Karpas-422 (cell line): ENCODE measurements around the gene SLC8A2. TPM values are rescaled to one million over a fixed set of nuclear protein-coding genes. Genes with fewer than 3 reads are reported as not detected.

Experiments used
- DNase-seq: peaks from one replicate; pipeline ENCODE4 v3.0.0-alpha.2; 2015
- H2AFZ ChIP-seq: fragments of 200-600 bp; sonication (generic); 2 replicates; pipeline ENCODE4 v1.6.1; 2014; ENCODE audit warnings: antibody characterized with exemption, low read length, mixed read lengths
- H3K27ac ChIP-seq: fragments of 200-600 bp; sonication (generic); 2 replicates; pipeline ENCODE4 v1.5.1; 2014; ENCODE audit warnings: mild to moderate bottlenecking, low read length, moderate library complexity
- H3K27me3 ChIP-seq: fragments of 200-600 bp; sonication (generic); 2 replicates; pipeline ENCODE4 v1.6.1; 2014; ENCODE audit warnings: low read length, mixed read lengths
- H3K36me3 ChIP-seq: fragments of 200-600 bp; sonication (generic); 2 replicates; pipeline ENCODE4 v1.6.1; 2014; ENCODE audit warnings: low read length, mixed read lengths; ENCODE audit not compliant: insufficient read depth
- H3K4me1 ChIP-seq: fragments of 200-600 bp; sonication (generic); 2 replicates; pipeline ENCODE4 v1.6.1; 2014; ENCODE audit warnings: mild to moderate bottlenecking, low read length, mixed read lengths
- H3K4me2 ChIP-seq: fragments of 200-600 bp; sonication (generic); 2 replicates; pipeline ENCODE4 v1.6.1; 2014; ENCODE audit warnings: low read length, low read depth, mild to moderate bottlenecking; ENCODE audit not compliant: poor library complexity, severe bottlenecking
- H3K4me3 ChIP-seq: fragments of 200-600 bp; sonication (generic); 2 replicates; pipeline ENCODE4 v1.5.1; 2014; ENCODE audit warnings: mild to moderate bottlenecking, antibody characterized with exemption, low read length, mixed read lengths
- H3K79me2 ChIP-seq: fragments of 200-600 bp; sonication (generic); 2 replicates; pipeline ENCODE4 v1.6.1; 2014; ENCODE audit warnings: mild to moderate bottlenecking, low read length, mixed read lengths
- H3K9ac ChIP-seq: fragments of 200-600 bp; sonication (generic); 2 replicates; pipeline ENCODE4 v1.6.0; 2014; ENCODE audit warnings: low read length
- H3K9me2 ChIP-seq: fragments of 200-600 bp; sonication (generic), shearing (Covaris generic); replicated peaks from 2 replicates; pipeline ENCODE4 v1.6.0; 2014; ENCODE audit warnings: mild to moderate bottlenecking, low read length, moderate library complexity; ENCODE audit not compliant: insufficient read depth
- H3K9me3 ChIP-seq: fragments of 300-700, 200-600 bp; sonication (generic); 2 replicates; pipeline ENCODE4 v1.6.1; 2014; ENCODE audit warnings: low read length, mixed read lengths
- H4K20me1 ChIP-seq: fragments of 200-600 bp; sonication (generic); 2 replicates; pipeline ENCODE4 v1.6.1; 2014; ENCODE audit warnings: mild to moderate bottlenecking, antibody characterized with exemption, low read length, low read depth; ENCODE audit not compliant: insufficient read depth
- total RNA-seq: library from RNA; depleted of rRNA; stranded (reverse); fragments of >200 nt; shearing (Covaris generic); gene quantifications from 2 replicates; pipeline ENCODE4 v1.2.3, GENCODE V29; 2014; ENCODE audit warnings: low replicate concordance

Gene SLC8A2
- total RNA-seq, 1 experiment from 2014 or later: not detected

DNA sequence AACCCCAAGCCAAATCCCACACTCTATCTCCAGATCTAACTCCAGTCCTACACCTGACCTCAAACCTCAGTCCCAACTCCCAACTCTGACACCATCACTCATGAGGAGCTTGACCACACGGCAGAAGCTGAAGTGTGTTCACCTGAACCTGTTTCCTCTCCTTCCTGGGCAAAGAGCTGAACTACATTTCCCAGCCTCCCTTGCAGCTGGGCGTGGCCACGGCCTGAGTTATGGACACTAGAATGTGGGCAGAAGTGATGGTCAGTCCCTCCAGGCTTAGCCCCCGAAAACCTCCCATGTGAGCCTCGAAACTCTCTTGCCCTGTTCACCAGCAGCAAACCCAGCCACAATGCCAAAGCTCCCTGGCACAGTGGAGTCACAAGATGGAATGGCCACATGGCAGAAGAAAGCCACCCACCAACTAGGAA, 32.9 kb downstream of the SLC8A2 start:
- Histone ChIP-seq H3K27me3 (no peaks in the 10 kb centered on the region), H3K4me3 (no peak overlapping the region), H3K27ac (no peak overlapping the region), H3K9me2 (no peaks in the 10 kb centered on the region), H3K9ac (no peak overlapping the region), H2AFZ (no peak overlapping the region), H3K4me2 (no peak overlapping the region), H3K36me3 (no peaks in the 10 kb centered on the region), H4K20me1 (no peaks in the 10 kb centered on the region), H3K4me1 (peaks cover 7% of the 10 kb centered on the region; the same call in 1 of the 2 replicates), H3K79me2 (no peaks in the 10 kb centered on the region), H3K9me3 (no peaks in the 10 kb centered on the region)
- peak; percentile 62 for DNase-seq

DNA sequence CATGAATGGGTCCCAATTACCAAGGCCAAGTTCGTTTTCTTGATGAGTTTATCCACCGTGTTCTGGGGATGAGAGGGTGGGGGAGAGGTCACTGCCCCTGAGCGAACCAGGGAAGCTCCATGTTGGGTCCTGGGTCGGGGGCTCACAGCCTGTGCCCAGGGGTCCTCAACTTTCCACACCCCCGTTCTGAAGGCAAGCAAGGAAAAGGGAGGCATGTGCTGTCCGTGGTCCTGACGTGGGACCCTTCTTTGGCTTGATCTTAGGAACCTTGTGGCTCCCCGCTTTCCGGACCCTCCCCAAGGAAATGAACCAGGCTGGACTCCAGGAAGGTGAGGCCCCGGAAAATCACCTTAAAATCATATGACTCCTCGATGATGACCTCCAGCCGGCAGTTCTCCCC, 34.2 kb downstream of the SLC8A2 start:
- no peak overlapping the region for H3K4me3 ChIP-seq
- H2AFZ ChIP-seq: no peak overlapping the region
- no peak overlapping the region for H3K4me2 ChIP-seq
- H3K9me2 ChIP-seq: no peaks in the 10 kb centered on the region
- no peaks in the 10 kb centered on the region for H3K9me3 ChIP-seq
- no peaks in the 10 kb centered on the region for H4K20me1 ChIP-seq
- no peaks in the 10 kb centered on the region for H3K27me3 ChIP-seq
- DNase-seq: no peak
- no peak overlapping the region for H3K27ac ChIP-seq
- no peaks in the 10 kb centered on the region for H3K36me3 ChIP-seq
- peaks cover 14% of the 10 kb centered on the region for H3K4me1 ChIP-seq
- H3K79me2 ChIP-seq: no peaks in the 10 kb centered on the region
- H3K9ac ChIP-seq: no peak overlapping the region

DNA sequence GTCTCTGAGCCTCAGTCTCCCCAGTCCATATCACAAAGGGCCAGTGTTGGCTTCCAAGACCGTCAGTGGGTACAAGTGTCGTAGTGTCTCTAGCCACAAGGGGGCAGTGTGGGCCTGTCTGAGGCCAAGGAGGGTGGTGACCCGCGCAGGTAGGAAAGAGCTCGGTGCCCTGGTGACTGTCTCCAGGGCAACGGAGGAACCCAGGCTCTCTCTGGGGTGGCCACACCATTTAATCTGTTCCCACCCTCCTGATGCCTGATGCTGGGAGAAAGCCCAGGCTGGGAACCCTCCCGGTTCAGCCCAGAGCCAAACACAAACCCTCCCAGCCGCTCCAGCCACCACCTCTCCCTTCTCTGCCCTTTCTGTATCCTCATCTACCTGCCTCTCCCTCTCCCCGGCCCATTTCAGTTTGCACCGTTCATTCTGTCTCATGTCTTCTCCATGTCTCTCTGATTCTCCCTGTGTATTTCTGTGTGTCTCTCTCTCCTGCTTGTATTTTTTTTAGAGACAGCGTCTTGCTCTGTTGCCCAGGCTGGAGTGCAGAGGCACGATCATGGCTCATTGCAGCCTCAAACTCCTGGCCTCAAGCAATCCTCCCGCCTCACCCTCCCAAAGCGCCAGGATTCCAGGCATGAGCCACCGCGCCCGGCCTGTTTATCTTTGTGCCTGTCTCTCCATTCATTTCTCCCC, 34.8 kb downstream of the SLC8A2 start:
- Histone ChIP-seq H3K9me2 (no peaks in the 10 kb centered on the region), H3K4me2 (no peak overlapping the region), H4K20me1 (no peaks in the 10 kb centered on the region), H3K36me3 (no peaks in the 10 kb centered on the region), H3K27me3 (no peaks in the 10 kb centered on the region), H3K79me2 (no peaks in the 10 kb centered on the region), H3K9me3 (no peaks in the 10 kb centered on the region), H3K27ac (no peak overlapping the region), H3K4me1 (peaks cover 14% of the 10 kb centered on the region), H2AFZ (no peak overlapping the region), H3K4me3 (no peak overlapping the region), H3K9ac (no peak overlapping the region)
- DNase-seq: peak; percentile 93

DNA sequence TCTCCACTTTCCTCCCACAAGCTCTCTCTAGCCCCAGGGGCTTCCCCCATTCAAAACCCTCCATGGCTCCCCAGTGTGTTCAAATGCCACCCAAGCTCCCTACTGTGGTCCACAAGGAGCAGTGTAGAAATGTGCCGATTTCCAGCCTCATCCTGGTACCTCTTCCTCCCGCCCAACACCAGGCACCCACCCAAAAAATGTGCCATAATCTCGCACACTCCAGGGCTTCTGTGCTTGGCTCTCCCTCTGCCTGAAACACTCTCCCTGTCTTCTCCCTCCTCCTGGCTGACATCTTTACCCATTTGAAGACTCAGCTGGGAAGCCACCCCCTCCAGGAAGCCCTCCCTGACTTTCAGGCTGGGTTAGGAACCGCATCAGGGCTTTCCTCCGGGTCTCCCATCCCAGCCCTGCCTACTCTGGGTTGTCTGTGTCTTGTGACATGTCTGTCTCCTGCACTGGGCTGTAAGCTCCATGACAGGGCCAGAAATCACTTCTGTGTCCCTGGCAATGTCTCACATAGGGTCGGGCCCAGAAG, 35.7 kb downstream of the SLC8A2 start:
- H3K27me3 ChIP-seq: no peaks in the 10 kb centered on the region
- H4K20me1 ChIP-seq: no peaks in the 10 kb centered on the region
- DNase-seq: no peak
- no peaks in the 10 kb centered on the region for H3K36me3 ChIP-seq
- H3K4me3 ChIP-seq: no peak overlapping the region
- H3K9ac ChIP-seq: no peak overlapping the region
- peaks cover 14% of the 10 kb centered on the region for H3K4me1 ChIP-seq
- H3K9me2 ChIP-seq: no peaks in the 10 kb centered on the region
- no peaks in the 10 kb centered on the region for H3K79me2 ChIP-seq
- no peak overlapping the region for H3K27ac ChIP-seq
- H2AFZ ChIP-seq: no peak overlapping the region
- H3K9me3 ChIP-seq: no peaks in the 10 kb centered on the region
- H3K4me2 ChIP-seq: no peak overlapping the region

DNA sequence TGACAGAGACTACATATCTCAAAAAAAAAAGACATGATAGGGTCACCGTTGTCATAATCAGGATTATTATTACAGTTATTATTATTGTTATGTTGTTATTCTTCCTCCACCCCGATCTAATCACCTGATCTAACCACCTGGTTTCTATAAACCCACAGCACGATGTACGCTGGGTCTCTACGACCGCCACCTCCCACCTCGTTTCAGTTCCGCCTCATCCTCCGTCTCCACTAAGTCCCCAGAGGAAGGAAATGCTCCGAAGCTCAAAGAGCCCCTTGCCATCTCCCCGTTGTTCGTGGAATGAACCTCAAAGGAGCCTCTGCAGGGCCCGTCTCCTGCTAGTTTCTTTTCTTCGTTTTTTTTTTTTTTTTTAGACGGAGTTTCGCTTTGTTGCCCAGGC, 36.5 kb downstream of the SLC8A2 start:
- H3K27ac ChIP-seq: no peak overlapping the region
- no peak overlapping the region for H3K4me3 ChIP-seq
- DNase-seq: peak; percentile 59
- H3K9me3 ChIP-seq: no peaks in the 10 kb centered on the region
- no peaks in the 10 kb centered on the region for H3K27me3 ChIP-seq
- H3K36me3 ChIP-seq: no peaks in the 10 kb centered on the region
- peak overlapping the region; percentile 39; the same call in 1 of the 2 replicates for H3K9ac ChIP-seq
- no peaks in the 10 kb centered on the region for H4K20me1 ChIP-seq
- no peaks in the 10 kb centered on the region for H3K9me2 ChIP-seq
- H3K79me2 ChIP-seq: no peaks in the 10 kb centered on the region
- peak overlapping the region; percentile 34 for H3K4me2 ChIP-seq
- peaks cover 14% of the 10 kb centered on the region for H3K4me1 ChIP-seq
- H2AFZ ChIP-seq: no peak overlapping the region

DNA sequence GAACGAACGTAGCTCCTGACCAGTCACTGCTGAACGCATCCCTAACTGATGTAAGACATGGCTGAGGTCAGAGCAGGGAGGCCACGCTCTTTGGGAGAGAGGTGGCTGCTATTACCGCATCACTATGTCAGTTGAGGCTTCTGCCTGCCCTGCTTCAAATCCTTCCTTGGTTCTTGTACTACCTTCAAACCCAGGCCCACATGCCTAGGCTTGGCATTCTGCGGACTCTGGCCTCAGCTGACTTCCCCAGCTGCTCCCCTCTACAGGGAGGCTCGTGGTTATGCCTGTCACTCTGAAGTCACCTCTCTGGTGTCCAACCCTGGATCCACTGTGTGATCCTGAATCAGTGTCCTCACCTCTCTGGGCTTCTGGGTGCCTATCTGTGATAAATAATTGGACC, 37.6 kb downstream of the SLC8A2 start:
- no peaks in the 10 kb centered on the region for H3K79me2 ChIP-seq
- no peaks in the 10 kb centered on the region for H3K9me3 ChIP-seq
- DNase-seq: no peak
- H3K27me3 ChIP-seq: no peaks in the 10 kb centered on the region
- H4K20me1 ChIP-seq: no peaks in the 10 kb centered on the region
- peaks cover 17% of the 10 kb centered on the region for H3K4me1 ChIP-seq
- H3K9ac ChIP-seq: no peak overlapping the region
- H3K4me3 ChIP-seq: no peak overlapping the region
- H2AFZ ChIP-seq: no peak overlapping the region
- H3K27ac ChIP-seq: no peak overlapping the region
- no peaks in the 10 kb centered on the region for H3K36me3 ChIP-seq
- H3K4me2 ChIP-seq: no peak overlapping the region
- no peaks in the 10 kb centered on the region for H3K9me2 ChIP-seq

DNA sequence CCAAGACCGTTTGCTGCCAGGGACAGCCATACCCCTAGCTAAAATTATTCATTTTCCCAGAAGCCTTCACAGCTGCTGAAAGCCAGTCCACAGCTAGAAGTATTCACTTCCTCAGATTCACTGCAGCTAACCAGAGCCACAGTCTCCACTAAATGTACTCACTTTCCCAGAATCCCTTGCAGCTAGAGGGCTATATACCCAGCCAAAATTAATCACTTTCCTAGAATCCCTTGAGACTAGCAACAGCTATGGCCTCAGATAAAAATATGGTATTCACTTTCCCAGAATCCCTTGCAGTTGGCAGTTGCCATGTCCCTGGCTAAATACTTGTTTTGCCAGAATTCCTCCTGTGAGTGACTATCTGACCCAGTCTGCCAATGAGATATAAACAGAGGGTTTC, 38.6 kb downstream of the SLC8A2 start:
- Histone ChIP-seq H3K9me3 (no peaks in the 10 kb centered on the region), H3K4me2 (no peak overlapping the region), H4K20me1 (no peaks in the 10 kb centered on the region), H3K4me3 (no peak overlapping the region), H3K4me1 (peaks cover 25% of the 10 kb centered on the region), H3K9me2 (no peaks in the 10 kb centered on the region), H3K9ac (no peak overlapping the region), H3K79me2 (no peaks in the 10 kb centered on the region), H3K27ac (no peak overlapping the region), H2AFZ (peak overlapping the region; percentile 17; the same call in 1 of the 2 replicates), H3K27me3 (no peaks in the 10 kb centered on the region), H3K36me3 (no peaks in the 10 kb centered on the region)
- DNase-seq: peak; percentile 74

DNA sequence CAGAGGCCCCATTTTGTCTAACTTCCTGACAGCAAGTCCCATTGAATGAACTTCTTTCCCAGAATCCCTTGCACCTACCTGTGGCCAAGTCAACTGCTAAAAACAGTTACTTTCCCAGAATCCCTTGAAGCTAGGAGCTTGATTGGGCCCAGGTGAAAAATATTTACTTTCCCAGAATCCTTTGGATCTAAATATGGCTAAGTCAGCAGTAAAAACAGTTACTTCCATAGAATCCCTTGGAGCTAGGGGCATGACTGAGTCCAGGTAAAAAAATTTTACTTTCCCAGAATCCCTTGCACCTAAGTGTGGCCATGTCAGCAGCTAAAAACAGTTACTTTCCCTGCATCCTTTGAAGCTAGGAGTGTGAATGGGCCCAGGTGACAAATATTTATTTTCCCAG, 39.2 kb downstream of the SLC8A2 start:
- H3K79me2 ChIP-seq: no peaks in the 10 kb centered on the region
- H3K4me3 ChIP-seq: no peak overlapping the region
- no peaks in the 10 kb centered on the region for H4K20me1 ChIP-seq
- no peaks in the 10 kb centered on the region for H3K36me3 ChIP-seq
- H2AFZ ChIP-seq: peak overlapping the region; percentile 17; the same call in 1 of the 2 replicates
- H3K9me2 ChIP-seq: no peaks in the 10 kb centered on the region
- peaks cover 31% of the 10 kb centered on the region for H3K4me1 ChIP-seq
- no peak for DNase-seq
- no peak overlapping the region for H3K9ac ChIP-seq
- H3K27ac ChIP-seq: no peak overlapping the region
- no peaks in the 10 kb centered on the region for H3K9me3 ChIP-seq
- H3K27me3 ChIP-seq: no peaks in the 10 kb centered on the region
- no peak overlapping the region for H3K4me2 ChIP-seq
